Endothelial cell of umbilical vein (primary cell): ENCODE measurements around the gene FLT4. TPM values are rescaled to one million over a fixed set of nuclear protein-coding genes. Genes with fewer than 3 reads are reported as not detected.

ENCODE experiments used
- BruUV-seq: library from RNA; stranded (reverse); fragments of 400-500 nt; replicated peaks from 2 replicates; lab custom pipeline; 2021; lab: Mats Ljungman, UMichigan
- CTCF ChIA-PET: fragments of 300-600, 350-600 bp; sonication (Branson Sonifier 250); formaldehyde crosslinking; loops from one replicate; lab custom pipeline; 2021; ENCODE audit warnings: antibody characterized with exemption, inconsistent platforms; lab: Charles Lee
- POLR2A ChIA-PET: fragments of 300-600, 350-600 bp; sonication (Branson Sonifier 250); formaldehyde crosslinking; loops from one replicate; lab custom pipeline; 2021; ENCODE audit warnings: antibody characterized with exemption, inconsistent platforms; lab: Charles Lee
- DNase-seq: peaks from one replicate; pipeline ENCODE4 v3.0.0-alpha.2; 2011; ENCODE audit warnings: low read depth, low spot score
- FAIRE-seq: peaks from 2 replicates; lab custom pipeline; 2011; peaks lifted over from hg19 to GRCh38; lab: Jason Lieb, UNC
- H2AFZ ChIP-seq: 2 replicates; pipeline ENCODE4 v1.6.0; 2012; ENCODE audit warnings: low read depth, low read length, control low read depth, inconsistent platforms
- H3K27ac ChIP-seq: 2 replicates; pipeline ENCODE4 v1.5.1; 2011; ENCODE audit warnings: low read depth, mild to moderate bottlenecking, control low read depth, low read length, moderate library complexity; ENCODE audit not compliant: insufficient read depth
- H3K27me3 ChIP-seq, 2 experiments: 2 replicates each; pipeline versions ENCODE4 v1.6.0 to v1.6.1; 2011; ENCODE audit warnings: low read length in 2 of 2, mixed read lengths in 1 of 2; ENCODE audit not compliant: control insufficient read depth in 2 of 2, insufficient read depth in 2 of 2
- H3K36me3 ChIP-seq, 2 experiments: 2 replicates in 1 of 2; 3 replicates in 1 of 2; pipeline ENCODE4 v1.5.1; 2011; ENCODE audit warnings: low read length in 2 of 2, mild to moderate bottlenecking in 1 of 2, moderate library complexity in 1 of 2; ENCODE audit not compliant: control insufficient read depth in 2 of 2, insufficient read depth in 2 of 2; ENCODE audit errors: extremely low read depth in 1 of 2
- H3K4me1 ChIP-seq: 3 replicates; pipeline ENCODE4 v1.5.1; 2011; ENCODE audit warnings: mild to moderate bottlenecking, low read length; ENCODE audit not compliant: control insufficient read depth, insufficient read depth; ENCODE audit errors: extremely low read depth
- H3K4me2 ChIP-seq: 2 replicates; pipeline ENCODE4 v1.6.1; 2011; ENCODE audit warnings: low read length, control low read depth, mixed read lengths; ENCODE audit not compliant: insufficient read depth
- H3K4me3 ChIP-seq, 3 experiments: fragments of 200-600 bp in 1 of 3; sonication (generic), shearing (Covaris generic) in 1 of 3; replicated peaks in 1 of 3; 2 replicates each; pipeline ENCODE4 v1.5.1; 2011 to 2016; ENCODE audit warnings: control low read depth in 3 of 3, low read length in 3 of 3, mild to moderate bottlenecking in 2 of 3, inconsistent platforms in 1 of 3, low read depth in 1 of 3, moderate library complexity in 1 of 3; ENCODE audit not compliant: insufficient read depth in 1 of 3
- H3K79me2 ChIP-seq: 2 replicates; pipeline ENCODE4 v1.6.0; 2012; ENCODE audit warnings: low read length, inconsistent platforms; ENCODE audit not compliant: control insufficient read depth, insufficient read depth
- H3K9ac ChIP-seq: replicated peaks from 2 replicates; pipeline ENCODE3; 2011; ENCODE audit warnings: low read length, control low read depth; ENCODE audit not compliant: insufficient read depth; ENCODE audit errors: extremely low read depth
- H3K9me1 ChIP-seq: replicated peaks from 3 replicates; pipeline ENCODE4 v1.6.0; 2011; ENCODE audit warnings: mild to moderate bottlenecking, low read length; ENCODE audit not compliant: control insufficient read depth, insufficient read depth; ENCODE audit errors: extremely low read depth
- H3K9me3 ChIP-seq: replicated peaks from 2 replicates; pipeline ENCODE4 v1.5.1; 2012; ENCODE audit warnings: low read length, inconsistent platforms; ENCODE audit not compliant: control insufficient read depth, insufficient read depth
- H4K20me1 ChIP-seq: replicated peaks from 2 replicates; pipeline ENCODE3; 2011; ENCODE audit warnings: mild to moderate bottlenecking, low read length; ENCODE audit not compliant: control insufficient read depth, insufficient read depth; ENCODE audit errors: extremely low read depth
- EZH2 ChIP-seq: IDR thresholded peaks from 2 replicates; pipeline ENCODE4 v1.6.1; 2012; ENCODE audit warnings: borderline replicate concordance, low read depth, mild to moderate bottlenecking, moderate library complexity, low read length, inconsistent platforms; ENCODE audit not compliant: severe bottlenecking
- FOS ChIP-seq: IDR thresholded peaks from 2 replicates; pipeline ENCODE4 v1.6.1; 2011; ENCODE audit warnings: mild to moderate bottlenecking, low read length, moderate library complexity, borderline replicate concordance; ENCODE audit not compliant: insufficient read depth
- GATA2 ChIP-seq: IDR thresholded peaks from 2 replicates; pipeline ENCODE4 v1.7.0; 2011; ENCODE audit warnings: low read depth, mild to moderate bottlenecking, moderate library complexity, mixed read lengths, low read length; ENCODE audit not compliant: insufficient read length, insufficient read depth
- JUN ChIP-seq: IDR thresholded peaks from 2 replicates; pipeline ENCODE4 v1.6.1; 2011; ENCODE audit warnings: borderline replicate concordance, low read depth; ENCODE audit not compliant: insufficient read length, insufficient read depth
- MYC ChIP-seq: IDR thresholded peaks from one replicate; pipeline ENCODE4 v1.6.1; 2011; ENCODE audit warnings: mild to moderate bottlenecking, low read depth, low read length
- POLR2A ChIP-seq: IDR thresholded peaks from 2 replicates; pipeline ENCODE4 v1.6.1; 2012; ENCODE audit warnings: low read depth, mild to moderate bottlenecking, control low read depth, low read length
- POLR2AphosphoS5 ChIP-seq: IDR thresholded peaks from 2 replicates; pipeline ENCODE4 v1.6.1; 2012; ENCODE audit warnings: low read depth, mild to moderate bottlenecking, control low read depth, low read length, moderate library complexity; ENCODE audit not compliant: insufficient read depth
- dilution Hi-C: fragments of 300-500 bp; cut with MboI; formaldehyde crosslinking; loops from one replicate; pipeline ENCODE4 v1.15.0; 2019; ENCODE audit warnings: low sequenced_read_pairs; ENCODE audit not compliant: extremely low pct_ligation_motif_present
- intact Hi-C: fragments of 100-400 bp; cut with micrococcal nuclease; formaldehyde crosslinking; loops from one replicate; pipeline ENCODE4 v1.10.0; 2022
- polyA plus RNA-seq, 4 experiments: library from polyadenylated mRNA; depleted of rRNA in 3 of 4; stranded (reverse) in 3 of 4; unstranded in 1 of 4; fragments of >200 nt; gene quantifications; 2 replicates each; pipeline versions ENCODE4 v1.2.1 to v1.2.3, GENCODE V29; 2011 to 2012; ENCODE audit warnings: missing spikeins in 1 of 4
- total RNA-seq: library from RNA; stranded (reverse); gene quantifications from 2 replicates; pipeline ENCODE4 v1.2.3, GENCODE V29; 2021
- TF ChIP-seq, protein P1 (sequence below), 2 donors: IDR thresholded peaks; 1 replicate in 1 of 2; 2 replicates in 1 of 2; pipeline ENCODE4 v1.5.1; 2011; ENCODE audit warnings: low read length in 2 of 2, mild to moderate bottlenecking in 2 of 2, moderate library complexity in 2 of 2, control low read depth in 1 of 2, inconsistent platforms in 1 of 2, low read depth in 1 of 2; ENCODE audit not compliant: insufficient read depth in 1 of 2; ENCODE audit errors: extremely low read depth in 1 of 2
- TF ChIP-seq, protein P2 (sequence below): IDR thresholded peaks from 2 replicates; pipeline ENCODE4 v1.6.1; 2011; ENCODE audit not compliant: insufficient read depth, insufficient read length

FLT4 gene
- total and polyA plus RNA-seq, 2 donors (not counting 3 experiments of a cell fraction or from before 2014, with no cell fraction given) = 44.4 to 71.5 TPM

DNA sequence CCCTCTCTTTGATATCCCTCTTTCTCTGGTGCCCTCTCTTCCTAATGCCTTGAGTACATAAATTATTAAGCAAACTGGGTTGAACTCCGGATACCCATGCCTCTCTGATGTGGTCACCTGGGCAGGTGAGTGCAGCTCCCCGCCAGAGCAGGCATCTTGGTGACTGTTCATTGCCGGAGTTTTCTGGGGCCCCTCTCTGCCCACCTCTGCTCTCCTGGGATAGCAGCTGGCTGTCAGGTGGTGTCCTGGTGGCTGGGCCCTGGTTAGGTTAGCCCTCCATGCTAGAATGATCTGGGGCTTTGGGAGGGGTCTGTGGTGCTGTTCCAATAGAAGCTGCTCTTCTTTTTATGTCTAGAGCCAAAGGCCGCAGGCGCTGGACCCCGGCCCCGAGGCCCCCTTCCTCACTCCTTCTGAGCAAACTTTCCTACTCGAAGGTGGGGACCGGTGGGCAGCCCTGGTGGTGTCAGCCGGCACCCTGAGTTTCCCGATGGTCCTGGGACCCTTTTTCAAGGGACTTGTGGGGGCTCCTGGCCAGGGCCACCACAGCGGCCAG lies 53.2 kb downstream of the FLT4 start:
- H3K36me3 ChIP-seq = no peaks in the 10 kb centered on the region
- no peak overlapping the region for H2AFZ ChIP-seq
- dilution Hi-C loops = no loop called here
- BruUV-seq = no TSS peak
- H3K4me3 ChIP-seq = no peak overlapping the region
- no peaks in the 10 kb centered on the region for H4K20me1 ChIP-seq
- no peaks in the 10 kb centered on the region for H3K79me2 ChIP-seq
- no peak overlapping the region for H3K27ac ChIP-seq
- no peak overlapping the region for H3K9ac ChIP-seq
- POLR2A ChIA-PET = no interaction called here
- H3K9me3 ChIP-seq = no peaks in the 10 kb centered on the region
- peaks cover 6 to 14% of the 10 kb centered on the region in 2 experiments for H3K27me3 ChIP-seq
- DNase-seq (no peak), FAIRE-seq (no peak)
- TF ChIP-seq, protein P1, sequence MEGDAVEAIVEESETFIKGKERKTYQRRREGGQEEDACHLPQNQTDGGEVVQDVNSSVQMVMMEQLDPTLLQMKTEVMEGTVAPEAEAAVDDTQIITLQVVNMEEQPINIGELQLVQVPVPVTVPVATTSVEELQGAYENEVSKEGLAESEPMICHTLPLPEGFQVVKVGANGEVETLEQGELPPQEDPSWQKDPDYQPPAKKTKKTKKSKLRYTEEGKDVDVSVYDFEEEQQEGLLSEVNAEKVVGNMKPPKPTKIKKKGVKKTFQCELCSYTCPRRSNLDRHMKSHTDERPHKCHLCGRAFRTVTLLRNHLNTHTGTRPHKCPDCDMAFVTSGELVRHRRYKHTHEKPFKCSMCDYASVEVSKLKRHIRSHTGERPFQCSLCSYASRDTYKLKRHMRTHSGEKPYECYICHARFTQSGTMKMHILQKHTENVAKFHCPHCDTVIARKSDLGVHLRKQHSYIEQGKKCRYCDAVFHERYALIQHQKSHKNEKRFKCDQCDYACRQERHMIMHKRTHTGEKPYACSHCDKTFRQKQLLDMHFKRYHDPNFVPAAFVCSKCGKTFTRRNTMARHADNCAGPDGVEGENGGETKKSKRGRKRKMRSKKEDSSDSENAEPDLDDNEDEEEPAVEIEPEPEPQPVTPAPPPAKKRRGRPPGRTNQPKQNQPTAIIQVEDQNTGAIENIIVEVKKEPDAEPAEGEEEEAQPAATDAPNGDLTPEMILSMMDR (IDR thresholded peaks at IDR 0.05; ENCODE audit: extremely low read depth in 1 of 2, insufficient read depth in 1 of 2, low read depth in 1 of 2, low read length in 2 of 2) = no peak
- TF ChIP-seq POLR2A = no peak
- TF ChIP-seq, protein P2, sequence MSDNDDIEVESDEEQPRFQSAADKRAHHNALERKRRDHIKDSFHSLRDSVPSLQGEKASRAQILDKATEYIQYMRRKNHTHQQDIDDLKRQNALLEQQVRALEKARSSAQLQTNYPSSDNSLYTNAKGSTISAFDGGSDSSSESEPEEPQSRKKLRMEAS = no peak
- no peak for TF ChIP-seq MYC
- TF ChIP-seq FOS = no peak
- no peak for TF ChIP-seq EZH2
- no peak for TF ChIP-seq JUN
- TF ChIP-seq GATA2 = no peak
- TF ChIP-seq POLR2AphosphoS5 = no peak
- H3K4me1 ChIP-seq = no peaks in the 10 kb centered on the region
- intact Hi-C loops = no loop called here
- CTCF ChIA-PET = interaction anchor here (2.3 kb wide), 1 partner anchor 10 kb away, joined by 7 read pairs; no protein-coding TSS in a partner anchor
- no peaks in the 10 kb centered on the region for H3K9me1 ChIP-seq
- H3K4me2 ChIP-seq = no peak overlapping the region
